Stimulated activated CD4-positive, alpha-beta T cell treated with anti-CD3 and anti-CD28 coated beads, TNF-alpha, amount 100 ng/mL, for 24 hours (primary cell): ENCODE measurements around the gene PGLYRP3.

Experiments
- DNase-seq, 3 experiments: peaks; one replicate each; pipeline ENCODE4 v3.0.0-alpha.2; 2020; ENCODE audit warnings: low read depth in 3 of 3

PGLYRP3 gene

GRCh38 chr1:153312570-153313186 lies at the start of gene PGLYRP3:
Gene PGLYRP3 (minus strand): TSS chr1:153312952. CDS start chr1:153310665, 2,287 bp downstream.
- no peak for DNase-seq

GRCh38 chr1:153362187-153362775 lies 49.5 kb upstream of the PGLYRP3 start:
- no peak for DNase-seq

- no peak for DNase-seq
Observed at GRCh38 chr1:153361480-153362109, 48.8 kb upstream of the PGLYRP3 start.

GRCh38 chr1:153360592-153361479 lies 48.1 kb upstream of the PGLYRP3 start:
- no peak for DNase-seq

- no peak for DNase-seq
Observed at GRCh38 chr1:153360190-153360589, 47.4 kb upstream of the PGLYRP3 start.

GRCh38 chr1:153359241-153359640 lies 46.5 kb upstream of the PGLYRP3 start:
- DNase-seq, result no peak

- DNase-seq, result no peak
Observed at GRCh38 chr1:153358691-153358975, 45.9 kb upstream of the PGLYRP3 start.

- DNase-seq, result no peak
Observed at GRCh38 chr1:153357853-153358690, 45.3 kb upstream of the PGLYRP3 start, which contains the start of gene S100A9. Gene S100A9 (plus strand): TSS chr1:153357854. CDS start chr1:153358284, 430 bp downstream.

GRCh38 chr1:153357076-153357852 lies 44.5 kb upstream of the PGLYRP3 start:
- no peak for DNase-seq

- DNase-seq, result no peak
Observed at GRCh38 chr1:153356392-153357075, 43.8 kb upstream of the PGLYRP3 start.

GRCh38 chr1:153355445-153356071 lies 42.8 kb upstream of the PGLYRP3 start:
- peak in 2 of 3 experiments; percentile 11 to 36 for DNase-seq

GRCh38 chr1:153354515-153355193 lies 41.9 kb upstream of the PGLYRP3 start:
- DNase-seq, result no peak

- no peak for DNase-seq
Observed at GRCh38 chr1:153353226-153353947, 40.6 kb upstream of the PGLYRP3 start.

- DNase-seq, result peak; percentile 37 to 62 (median 51)
Observed at GRCh38 chr1:153352523-153352922, 39.8 kb upstream of the PGLYRP3 start.

GRCh38 chr1:153350321-153350957 lies 37.7 kb upstream of the PGLYRP3 start:
- DNase-seq, result no peak

GRCh38 chr1:153349363-153350320 lies 36.9 kb upstream of the PGLYRP3 start:
- no peak for DNase-seq
